K562 (cell line): ENCODE results near the gene TEAD3. TPM values are rescaled to one million over a fixed set of nuclear protein-coding genes. Genes with fewer than 3 reads are reported as not detected.

ENCODE experiments used
- ATAC-seq: fragments of 200-7000 bp; cut with Tn5 transposase; 3 replicates; pipeline ENCODE4 v1.9.1; 2020; ENCODE audit warnings: moderate library complexity
- BruUV-seq: library from RNA; stranded (reverse); fragments of 400-500 nt; replicated peaks from 2 replicates; lab custom pipeline; 2021; lab: Mats Ljungman, UMichigan
- CTCF ChIA-PET: fragments of 300-600 bp; formaldehyde crosslinking; extraction: SDS; loops from one replicate; lab custom pipeline; 2021; ENCODE audit warnings: low intra/inter-chr PET ratio; lab: Yijun Ruan, JAX
- POLR2A ChIA-PET: fragments of 300-600, 350-650 bp; sonication (Branson Sonifier 250); formaldehyde crosslinking; extraction: SDS; loops from one replicate; lab custom pipeline; 2021; ENCODE audit warnings: antibody characterized with exemption, inconsistent platforms; lab: Yijun Ruan, JAX
- DNase-seq, 4 experiments: peaks; one replicate each; pipeline versions ENCODE4 v3.0.0 to v3.0.0-alpha.2; 2011 to 2018; ENCODE audit warnings: low spot score in 3 of 4, mixed read lengths in 3 of 4; ENCODE audit errors: extremely low read depth in 1 of 4
- FAIRE-seq: peaks from 2 replicates; lab custom pipeline; 2011; peaks lifted over from hg19 to GRCh38; lab: Jason Lieb, UNC
- H2AFZ ChIP-seq: 2 replicates; pipeline ENCODE4 v1.6.0; 2011; ENCODE audit warnings: low read depth, low read length, control low read depth, inconsistent platforms
- H3K27ac ChIP-seq: fragments of 200-600 bp; 3 replicates; pipeline ENCODE4 v1.8.0; 2011; ENCODE audit warnings: low read depth, mild to moderate bottlenecking, control low read depth, inconsistent platforms, low read length, moderate library complexity, mixed read lengths; ENCODE audit errors: extremely low read depth
- H3K27me3 ChIP-seq, 2 experiments: fragments of 300-600 bp in 1 of 2; 2 replicates in 1 of 2; 3 replicates in 1 of 2; pipeline versions ENCODE4 v1.6.0 to v1.8.0; 2011; ENCODE audit warnings: inconsistent platforms in 2 of 2, low read length in 2 of 2, mild to moderate bottlenecking in 1 of 2, mixed read lengths in 1 of 2, moderate library complexity in 1 of 2; ENCODE audit not compliant: control insufficient read depth in 2 of 2, insufficient read depth in 2 of 2
- H3K36me3 ChIP-seq: fragments of 300-600 bp; 3 replicates; pipeline ENCODE4 v1.8.0; 2011; ENCODE audit warnings: mild to moderate bottlenecking, low read length, inconsistent platforms; ENCODE audit not compliant: control insufficient read depth, insufficient read depth
- H3K4me1 ChIP-seq, 2 experiments: fragments of 200-600 bp in 1 of 2; replicated peaks in 1 of 2; 2 replicates in 1 of 2; 3 replicates in 1 of 2; pipeline versions ENCODE4 v1.5.1 to v1.8.0; 2011; ENCODE audit warnings: inconsistent platforms in 2 of 2, low read length in 2 of 2, mild to moderate bottlenecking in 1 of 2, mixed read lengths in 1 of 2, moderate library complexity in 1 of 2; ENCODE audit not compliant: control insufficient read depth in 2 of 2, insufficient read depth in 2 of 2
- H3K4me2 ChIP-seq: 2 replicates; pipeline ENCODE4 v1.6.1; 2011; ENCODE audit warnings: low read length, control low read depth, inconsistent platforms, mixed read lengths; ENCODE audit not compliant: insufficient read depth
- H3K4me3 ChIP-seq: fragments of 200-600 bp; sonication (generic), shearing (Covaris generic); 2 replicates; pipeline ENCODE4 v1.5.1; 2016; ENCODE audit warnings: control low read depth, inconsistent platforms
- H3K79me2 ChIP-seq: fragments of 200-600 bp; 3 replicates; pipeline ENCODE4 v1.8.0; 2011; ENCODE audit warnings: low read length, inconsistent platforms; ENCODE audit not compliant: control insufficient read depth, insufficient read depth
- H3K9ac ChIP-seq, 2 experiments: 2 replicates each; pipeline versions ENCODE4 v1.6.0 to v1.6.1; 2011; ENCODE audit warnings: low read depth in 2 of 2, low read length in 2 of 2, control low read depth in 1 of 2, inconsistent platforms in 1 of 2, mild to moderate bottlenecking in 1 of 2, mixed read lengths in 1 of 2; ENCODE audit not compliant: insufficient read depth in 1 of 2
- H3K9me1 ChIP-seq: one replicate; pipeline ENCODE4 v1.6.0; 2011; ENCODE audit warnings: inconsistent platforms, mild to moderate bottlenecking, low read length, moderate library complexity; ENCODE audit not compliant: control insufficient read depth, insufficient read depth
- H3K9me3 ChIP-seq: replicated peaks from 2 replicates; pipeline ENCODE4 v1.5.1; 2011; ENCODE audit warnings: low read depth, low read length, inconsistent platforms; ENCODE audit not compliant: control insufficient read depth, insufficient read depth
- H4K20me1 ChIP-seq: replicated peaks from 2 replicates; pipeline ENCODE4 v1.6.1; 2011; ENCODE audit warnings: low read length, inconsistent platforms, mixed read lengths; ENCODE audit not compliant: control insufficient read depth, insufficient read depth
- BRD9 ChIP-seq: fragments of 450-650 bp; IDR thresholded peaks from 2 replicates; pipeline ENCODE4 v1.6.1; 2018; ENCODE audit warnings: low read depth; ENCODE audit not compliant: partially characterized antibody
- GTF2E2 ChIP-seq: fragments of 200-800 bp; sonication (Bioruptor generic); IDR thresholded peaks from 2 replicates; pipeline ENCODE4 v1.6.1; 2016; ENCODE audit warnings: missing genetic modification characterization, missing compliant biosample characterization
- KLF1 ChIP-seq: fragments of 450-650 bp; IDR thresholded peaks from 2 replicates; pipeline ENCODE4 v1.6.1; 2016; ENCODE audit warnings: missing genetic modification characterization, missing compliant biosample characterization
- MCM2 ChIP-seq: fragments of 450-650 bp; IDR thresholded peaks from 2 replicates; pipeline ENCODE4 v1.6.1; 2017; ENCODE audit warnings: low read depth, mild to moderate bottlenecking
- POLR2AphosphoS5 ChIP-seq: IDR thresholded peaks from 2 replicates; pipeline ENCODE4 v1.6.1; 2011; ENCODE audit warnings: mild to moderate bottlenecking, low read depth, low read length, moderate library complexity; ENCODE audit not compliant: control insufficient read depth, insufficient read depth
- POLR2G ChIP-seq: fragments of 200-400 bp; formaldehyde crosslinking; IDR thresholded peaks from 2 replicates; pipeline ENCODE4 v1.6.1; 2017; ENCODE audit warnings: low read depth, mild to moderate bottlenecking, antibody characterized with exemption, low read length, moderate library complexity
- RFX1 ChIP-seq: fragments of 450-650 bp; IDR thresholded peaks from 2 replicates; pipeline ENCODE4 v1.6.1; 2016; ENCODE audit warnings: mild to moderate bottlenecking, moderate library complexity
- ZBTB17 ChIP-seq: fragments of 450-650 bp; formaldehyde crosslinking; IDR thresholded peaks from 2 replicates; pipeline ENCODE4 v1.4.0; 2020; ENCODE audit warnings: mild to moderate bottlenecking
- ZKSCAN8 ChIP-seq: fragments of 200-800 bp; sonication (Bioruptor generic); IDR thresholded peaks from 2 replicates; pipeline ENCODE4 v1.6.1; 2016; ENCODE audit warnings: missing genetic modification characterization, missing compliant biosample characterization
- ZNF408 ChIP-seq: fragments of 250-450 bp; sonication (Bioruptor Pico); IDR thresholded peaks from 2 replicates; pipeline ENCODE4 v1.4.0; 2020; ENCODE audit warnings: low read depth, mild to moderate bottlenecking, moderate library complexity
- ZNF668 ChIP-seq: fragments of 250-450 bp; sonication (Bioruptor Pico); IDR thresholded peaks from 2 replicates; pipeline ENCODE4 v1.8.0; 2022; ENCODE audit warnings: mild to moderate bottlenecking, inconsistent platforms
- WGBS: fragments of 100-300 bp; shearing (Covaris generic); methylation state at CpG from one replicate; pipeline ENCODE4 v1.1.6; 2016; ENCODE audit warnings: low coverage, mixed read lengths; ENCODE audit not compliant: insufficient coverage; ENCODE audit errors: missing lambda C conversion rate; 5-methylcytosine and 5-hydroxymethylcytosine counted together
- in situ Hi-C: fragments of 300-500 bp; cut with MboI; formaldehyde crosslinking; loops from 4 replicates; pipeline ENCODE4 v1.15.0; 2018; ENCODE audit warnings: inconsistent platforms, mixed read lengths
- intact Hi-C: fragments of 100-400 bp; cut with micrococcal nuclease; formaldehyde crosslinking; loops from 2 replicates; pipeline ENCODE4 v1.14.2; 2022
- polyA plus RNA-seq, 8 experiments: library from polyadenylated mRNA; depleted of rRNA in 4 of 8; stranded (reverse) in 5 of 8; unstranded in 3 of 8; fragments of >200 nt; fragmentation: Nextera tagmentation in 2 of 8; fragmentation: Illumina TruSeq in 1 of 8; extraction: Ambion mirVana in 2 of 8; extraction: Trizol in 1 of 8; gene quantifications; 2 replicates each; pipeline versions ENCODE4 v1.2.1 to v1.2.3, GENCODE V29; 2011 to 2014; ENCODE audit warnings: inconsistent platforms in 1 of 8, missing spikeins in 1 of 8
- total RNA-seq, 7 experiments: library from RNA; depleted of rRNA in 6 of 7; stranded (reverse); fragments of >200 nt in 6 of 7; fragmentation: Illumina TruSeq in 2 of 7; extraction: Trizol in 2 of 7; gene quantifications; 2 replicates each; pipeline versions ENCODE4 v1.2.1 to v1.2.3, GENCODE V29; 2011 to 2021; ENCODE audit warnings: low replicate concordance in 1 of 7
- TF ChIP-seq, protein P1 (sequence below): fragments of 450-650 bp; IDR thresholded peaks from 2 replicates; pipeline ENCODE4 v1.6.1; 2016; ENCODE audit warnings: low read depth
- TF ChIP-seq, protein P2 (sequence below): conservative IDR thresholded peaks from 2 replicates; pipeline ENCODE4 v1.6.1; 2011; ENCODE audit warnings: low read depth, mild to moderate bottlenecking, low read length; ENCODE audit not compliant: control insufficient read depth

The TEAD3 gene
- total and polyA plus RNA-seq, 9 of the 15 experiments (the other 6 are each of a cell fraction or from before 2014, with no cell fraction given), result 0.63 to 13.2 (median 3.3) TPM

- H3K79me2 ChIP-seq, result no peaks in the 10 kb centered on the region
- no peaks in the 10 kb centered on the region for H3K36me3 ChIP-seq
- no peaks in the 10 kb centered on the region for H3K9me3 ChIP-seq
- no peak overlapping the region for H3K27ac ChIP-seq
- WGBS, result 33% methylated on average over 8 of the region's 8 CpGs
- in situ Hi-C loops (no loop called here), intact Hi-C loops (no loop called here)
- BruUV-seq, result no TSS peak
- H3K4me1 ChIP-seq, result peaks cover 5 to 13% of the 10 kb centered on the region in 2 experiments; a peak in 4 of 5 replicates
- FAIRE-seq, result no peak
- no peak overlapping the region for H3K9ac ChIP-seq
- peak; percentile 38; the same call in 2 of the 3 replicates for ATAC-seq
- no peak overlapping the region for H3K4me3 ChIP-seq
- ChIA-PET CTCF (no interaction called here), POLR2A (no interaction called here)
- no peaks in the 10 kb centered on the region for H3K9me1 ChIP-seq
- H2AFZ ChIP-seq, result no peak overlapping the region
- H3K27me3 ChIP-seq, result peaks cover 0 to 3% of the 10 kb centered on the region in 2 experiments; a peak in 1 of 5 replicates
- H4K20me1 ChIP-seq, result no peaks in the 10 kb centered on the region
- no peak for DNase-seq
- H3K4me2 ChIP-seq, result no peak overlapping the region
- TF ChIP-seq ZKSCAN8 (no peak), BRD9 (no peak), ZBTB17 (no peak), POLR2G (no peak), GTF2E2 (tag) (no peak), POLR2AphosphoS5 (no peak), ZNF408 (CRISPR knock-in tag) (no peak), KLF1 (tag) (no peak), MCM2 (no peak), ZNF668 (CRISPR knock-in tag) (no peak), RFX1 (no peak)
- TF ChIP-seq, protein P1, sequence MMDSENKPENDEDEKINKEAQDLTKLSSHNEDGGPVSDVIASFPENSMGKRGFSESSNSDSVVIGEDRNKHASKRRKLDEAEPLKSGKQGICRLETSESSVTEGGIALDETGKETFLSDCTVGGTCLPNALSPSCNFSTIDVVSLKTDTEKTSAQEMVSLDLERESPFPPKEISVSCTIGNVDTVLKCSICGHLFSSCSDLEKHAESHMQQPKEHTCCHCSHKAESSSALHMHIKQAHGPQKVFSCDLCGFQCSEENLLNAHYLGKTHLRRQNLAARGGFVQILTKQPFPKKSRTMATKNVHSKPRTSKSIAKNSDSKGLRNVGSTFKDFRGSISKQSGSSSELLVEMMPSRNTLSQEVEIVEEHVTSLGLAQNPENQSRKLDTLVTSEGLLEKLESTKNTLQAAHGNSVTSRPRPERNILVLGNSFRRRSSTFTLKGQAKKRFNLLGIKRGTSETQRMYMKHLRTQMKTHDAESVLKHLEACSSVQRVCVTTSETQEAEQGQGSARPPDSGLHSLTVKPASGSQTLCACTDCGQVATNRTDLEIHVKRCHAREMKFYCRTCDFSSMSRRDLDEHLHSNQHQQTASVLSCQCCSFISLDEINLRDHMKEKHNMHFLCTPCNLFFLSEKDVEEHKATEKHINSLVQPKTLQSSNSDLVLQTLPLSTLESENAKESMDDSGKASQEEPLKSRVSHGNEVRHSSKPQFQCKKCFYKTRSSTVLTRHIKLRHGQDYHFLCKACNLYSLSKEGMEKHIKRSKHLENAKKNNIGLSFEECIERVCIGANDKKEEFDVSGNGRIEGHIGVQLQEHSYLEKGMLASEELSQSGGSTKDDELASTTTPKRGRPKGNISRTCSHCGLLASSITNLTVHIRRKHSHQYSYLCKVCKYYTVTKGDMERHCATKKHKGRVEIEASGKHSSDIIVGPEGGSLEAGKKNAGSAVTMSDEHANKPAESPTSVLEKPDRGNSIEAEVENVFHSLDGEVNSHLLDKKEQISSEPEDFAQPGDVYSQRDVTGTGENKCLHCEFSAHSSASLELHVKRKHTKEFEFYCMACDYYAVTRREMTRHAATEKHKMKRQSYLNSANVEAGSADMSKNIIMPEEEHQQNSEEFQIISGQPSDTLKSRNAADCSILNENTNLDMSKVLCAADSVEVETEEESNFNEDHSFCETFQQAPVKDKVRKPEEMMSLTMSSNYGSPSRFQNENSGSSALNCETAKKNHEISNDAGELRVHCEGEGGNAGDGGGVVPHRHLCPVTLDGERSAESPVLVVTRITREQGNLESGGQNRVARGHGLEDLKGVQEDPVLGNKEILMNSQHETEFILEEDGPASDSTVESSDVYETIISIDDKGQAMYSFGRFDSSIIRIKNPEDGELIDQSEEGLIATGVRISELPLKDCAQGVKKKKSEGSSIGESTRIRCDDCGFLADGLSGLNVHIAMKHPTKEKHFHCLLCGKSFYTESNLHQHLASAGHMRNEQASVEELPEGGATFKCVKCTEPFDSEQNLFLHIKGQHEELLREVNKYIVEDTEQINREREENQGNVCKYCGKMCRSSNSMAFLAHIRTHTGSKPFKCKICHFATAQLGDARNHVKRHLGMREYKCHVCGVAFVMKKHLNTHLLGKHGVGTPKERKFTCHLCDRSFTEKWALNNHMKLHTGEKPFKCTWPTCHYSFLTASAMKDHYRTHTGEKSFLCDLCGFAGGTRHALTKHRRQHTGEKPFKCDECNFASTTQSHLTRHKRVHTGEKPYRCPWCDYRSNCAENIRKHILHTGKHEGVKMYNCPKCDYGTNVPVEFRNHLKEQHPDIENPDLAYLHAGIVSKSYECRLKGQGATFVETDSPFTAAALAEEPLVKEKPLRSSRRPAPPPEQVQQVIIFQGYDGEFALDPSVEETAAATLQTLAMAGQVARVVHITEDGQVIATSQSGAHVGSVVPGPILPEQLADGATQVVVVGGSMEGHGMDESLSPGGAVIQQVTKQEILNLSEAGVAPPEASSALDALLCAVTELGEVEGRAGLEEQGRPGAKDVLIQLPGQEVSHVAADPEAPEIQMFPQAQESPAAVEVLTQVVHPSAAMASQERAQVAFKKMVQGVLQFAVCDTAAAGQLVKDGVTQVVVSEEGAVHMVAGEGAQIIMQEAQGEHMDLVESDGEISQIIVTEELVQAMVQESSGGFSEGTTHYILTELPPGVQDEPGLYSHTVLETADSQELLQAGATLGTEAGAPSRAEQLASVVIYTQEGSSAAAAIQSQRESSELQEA, result no peak
- TF ChIP-seq, protein P2, sequence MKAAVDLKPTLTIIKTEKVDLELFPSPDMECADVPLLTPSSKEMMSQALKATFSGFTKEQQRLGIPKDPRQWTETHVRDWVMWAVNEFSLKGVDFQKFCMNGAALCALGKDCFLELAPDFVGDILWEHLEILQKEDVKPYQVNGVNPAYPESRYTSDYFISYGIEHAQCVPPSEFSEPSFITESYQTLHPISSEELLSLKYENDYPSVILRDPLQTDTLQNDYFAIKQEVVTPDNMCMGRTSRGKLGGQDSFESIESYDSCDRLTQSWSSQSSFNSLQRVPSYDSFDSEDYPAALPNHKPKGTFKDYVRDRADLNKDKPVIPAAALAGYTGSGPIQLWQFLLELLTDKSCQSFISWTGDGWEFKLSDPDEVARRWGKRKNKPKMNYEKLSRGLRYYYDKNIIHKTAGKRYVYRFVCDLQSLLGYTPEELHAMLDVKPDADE, result no peak
Measured at GRCh38 chr6:35436071-35436857, 60.6 kb downstream of the TEAD3 start.
